Endothelial cell of umbilical vein (primary cell): ENCODE measurements around the gene DDX46.

Source experiments
- CTCF ChIP-seq, 2 donors: IDR thresholded peaks; 1 replicate in 1 of 2; 2 replicates in 1 of 2; pipeline ENCODE4 v1.5.1; 2011; ENCODE audit warnings: low read length in 2 of 2, mild to moderate bottlenecking in 2 of 2, moderate library complexity in 2 of 2, control low read depth in 1 of 2, inconsistent platforms in 1 of 2, low read depth in 1 of 2; ENCODE audit not compliant: insufficient read depth in 1 of 2; ENCODE audit errors: extremely low read depth in 1 of 2
- EZH2 ChIP-seq: IDR thresholded peaks from 2 replicates; pipeline ENCODE4 v1.6.1; 2012; ENCODE audit warnings: borderline replicate concordance, low read depth, mild to moderate bottlenecking, moderate library complexity, low read length, inconsistent platforms; ENCODE audit not compliant: severe bottlenecking
- JUN ChIP-seq: IDR thresholded peaks from 2 replicates; pipeline ENCODE4 v1.6.1; 2011; ENCODE audit warnings: borderline replicate concordance, low read depth; ENCODE audit not compliant: insufficient read length, insufficient read depth
- POLR2A ChIP-seq: IDR thresholded peaks from 2 replicates; pipeline ENCODE4 v1.6.1; 2012; ENCODE audit warnings: low read depth, mild to moderate bottlenecking, control low read depth, low read length
- POLR2AphosphoS5 ChIP-seq: IDR thresholded peaks from 2 replicates; pipeline ENCODE4 v1.6.1; 2012; ENCODE audit warnings: low read depth, mild to moderate bottlenecking, control low read depth, low read length, moderate library complexity; ENCODE audit not compliant: insufficient read depth

GRCh38 chr5:134817006-134817405, 58.4 kb downstream of the DDX46 start:
- no peak for TF ChIP-seq CTCF (IDR thresholded peaks at IDR 0.05; ENCODE audit: extremely low read depth in 1 of 2, insufficient read depth in 1 of 2, low read depth in 1 of 2, low read length in 2 of 2)
- no peak for TF ChIP-seq POLR2AphosphoS5
- no peak for TF ChIP-seq POLR2A
- no peak for TF ChIP-seq EZH2
- no peak for TF ChIP-seq JUN
